ENCODE measurements around the gene RNASE2. TPM values are rescaled to one million over a fixed set of nuclear protein-coding genes. Genes with fewer than 3 reads are reported as not detected.
A peak's percentile ranks its signal among the peaks of the same experiment; 100 is the strongest.

The RNASE2 gene
- total RNA-seq, 1 experiment from 2014 or later = not detected

DNA sequence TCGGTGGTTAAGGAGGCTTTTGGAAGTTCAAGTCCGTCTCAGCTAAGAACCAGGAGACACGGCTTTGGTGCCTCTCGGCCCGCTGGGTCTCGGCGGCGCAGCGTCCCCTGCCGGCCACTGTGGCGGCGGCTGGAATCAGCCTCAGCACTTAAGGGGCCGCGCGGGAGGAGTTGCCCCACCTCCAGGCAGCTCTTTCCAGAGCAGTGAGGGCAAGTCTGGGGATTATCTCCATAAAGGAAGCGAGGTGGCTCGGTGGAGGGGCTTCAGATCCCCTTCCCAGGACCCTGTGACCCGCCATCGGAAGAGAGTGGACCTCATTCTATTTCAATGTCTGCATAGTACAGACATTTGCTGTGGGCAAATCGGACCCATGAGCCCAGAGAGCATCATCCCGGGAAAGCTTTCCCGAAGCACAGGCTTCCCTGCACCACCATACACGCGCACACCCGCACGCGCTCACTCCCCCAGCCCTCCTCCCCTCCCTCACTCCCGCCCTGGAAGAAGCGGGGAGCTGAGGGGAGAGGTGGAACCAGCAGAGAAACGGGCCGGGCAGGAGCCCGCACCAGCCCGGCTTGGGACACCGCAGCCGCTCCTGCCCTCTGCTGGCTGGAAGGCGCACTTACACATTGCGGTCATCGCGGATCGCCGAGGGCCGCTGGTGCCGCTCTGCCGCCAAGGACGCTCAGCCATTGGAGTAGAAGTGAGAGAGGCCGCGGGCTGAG is 15.9 kb downstream of the RNASE2 start:
- ChIA-PET CTCF (interaction anchor here (0.5 to 2.0 kb wide), 25 partner anchors 8 to 555 kb away, joined by 3 to 21 read pairs (median 3); no protein-coding TSS in a partner anchor), POLR2A (ENCODE audit: low non-redundant PET) (interaction anchor here (0.5 to 0.6 kb wide), 3 partner anchors 10 to 285 kb away, joined by 4 to 8 read pairs (median 4); no protein-coding TSS in a partner anchor)
- peak; percentile 90 for DNase-seq (ENCODE audit: low spot score)
- Histone ChIP-seq H3K4me3 (ENCODE audit: low read depth, low read length, poor library complexity, severe bottlenecking) (peak overlapping the region; percentile 58), H3K9me3 (ENCODE audit: low read depth, low read length, poor library complexity, severe bottlenecking) (no peaks in the 10 kb centered on the region), H3K27me3 (replicated peaks; ENCODE audit: insufficient read depth, low read depth, low read length, poor library complexity) (no peaks in the 10 kb centered on the region), H3K27ac (ENCODE audit: low read depth, low read length, poor library complexity, severe bottlenecking) (no peak overlapping the region), H3K36me3 (ENCODE audit: insufficient read depth, low read length, poor library complexity, severe bottlenecking) (no peaks in the 10 kb centered on the region), H3K4me1 (ENCODE audit: insufficient read depth, low read length, poor library complexity, severe bottlenecking) (peaks cover 3% of the 10 kb centered on the region)
- intact Hi-C loops (cut with micrococcal nuclease; ENCODE audit: unreplicated experiment) = loop anchor here (1.0 to 5.0 kb wide), 4 partner anchors 99 to 338 kb away; no protein-coding TSS in a partner anchor
- no TSS peak for BruUV-seq (replicated peaks)
- TF ChIP-seq EZH2 (IDR thresholded peaks at IDR 0.05; ENCODE audit: borderline replicate concordance, low read depth, low read length, poor library complexity, severe bottlenecking) = no peak
- TF ChIP-seq, protein P1, sequence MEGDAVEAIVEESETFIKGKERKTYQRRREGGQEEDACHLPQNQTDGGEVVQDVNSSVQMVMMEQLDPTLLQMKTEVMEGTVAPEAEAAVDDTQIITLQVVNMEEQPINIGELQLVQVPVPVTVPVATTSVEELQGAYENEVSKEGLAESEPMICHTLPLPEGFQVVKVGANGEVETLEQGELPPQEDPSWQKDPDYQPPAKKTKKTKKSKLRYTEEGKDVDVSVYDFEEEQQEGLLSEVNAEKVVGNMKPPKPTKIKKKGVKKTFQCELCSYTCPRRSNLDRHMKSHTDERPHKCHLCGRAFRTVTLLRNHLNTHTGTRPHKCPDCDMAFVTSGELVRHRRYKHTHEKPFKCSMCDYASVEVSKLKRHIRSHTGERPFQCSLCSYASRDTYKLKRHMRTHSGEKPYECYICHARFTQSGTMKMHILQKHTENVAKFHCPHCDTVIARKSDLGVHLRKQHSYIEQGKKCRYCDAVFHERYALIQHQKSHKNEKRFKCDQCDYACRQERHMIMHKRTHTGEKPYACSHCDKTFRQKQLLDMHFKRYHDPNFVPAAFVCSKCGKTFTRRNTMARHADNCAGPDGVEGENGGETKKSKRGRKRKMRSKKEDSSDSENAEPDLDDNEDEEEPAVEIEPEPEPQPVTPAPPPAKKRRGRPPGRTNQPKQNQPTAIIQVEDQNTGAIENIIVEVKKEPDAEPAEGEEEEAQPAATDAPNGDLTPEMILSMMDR (conservative IDR thresholded peaks at IDR 0.05; ENCODE audit: low read depth, low read length) = peak; percentile 90

DNA sequence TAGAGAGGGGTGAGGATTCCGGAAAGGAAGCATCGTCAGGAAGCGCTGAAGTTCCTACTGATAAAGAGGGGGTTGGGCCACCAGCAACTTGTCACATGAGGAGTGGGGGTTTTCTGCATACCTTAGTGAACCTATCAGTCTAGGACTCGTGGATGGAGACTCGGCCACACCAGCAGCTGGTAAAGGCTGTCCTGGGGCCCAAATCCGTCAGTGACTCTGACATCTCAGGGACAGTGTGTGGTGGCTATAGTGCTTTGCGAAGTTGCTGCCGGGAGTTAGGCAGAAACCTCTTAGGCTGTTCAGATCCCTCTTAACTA is 16.4 kb downstream of the RNASE2 start:
- H3K9me3 ChIP-seq (ENCODE audit: low read depth, low read length, poor library complexity, severe bottlenecking) = no peaks in the 10 kb centered on the region
- no peak for TF ChIP-seq EZH2 (IDR thresholded peaks at IDR 0.05; ENCODE audit: borderline replicate concordance, low read depth, low read length, poor library complexity, severe bottlenecking)
- TF ChIP-seq, protein P1 (conservative IDR thresholded peaks at IDR 0.05; ENCODE audit: low read depth, low read length) = no peak
- H3K4me3 ChIP-seq (ENCODE audit: low read depth, low read length, poor library complexity, severe bottlenecking) = peak overlapping the region; percentile 58

DNA sequence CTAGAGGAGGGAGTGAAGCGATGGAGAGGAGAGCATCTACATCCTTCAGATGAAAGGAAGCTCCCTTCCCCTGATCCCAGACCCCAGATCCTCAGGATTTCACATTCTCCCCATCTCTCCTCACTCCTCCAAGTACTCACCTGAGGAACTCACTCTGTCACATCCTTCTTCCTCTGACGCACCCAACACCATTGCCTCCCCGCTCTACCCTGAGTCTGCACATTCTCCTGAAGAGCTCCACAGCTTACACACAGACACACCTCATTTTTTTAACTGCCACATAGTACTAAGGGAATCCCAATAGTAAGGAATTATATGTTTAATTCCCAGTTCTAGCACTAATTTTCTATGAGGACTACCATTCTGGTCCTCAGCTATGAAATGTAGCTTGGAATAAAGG is 18.2 kb downstream of the RNASE2 start:
- no TSS peak for BruUV-seq (replicated peaks)
- Histone ChIP-seq H3K36me3 (ENCODE audit: insufficient read depth, low read length, poor library complexity, severe bottlenecking) (no peaks in the 10 kb centered on the region), H3K27ac (ENCODE audit: low read depth, low read length, poor library complexity, severe bottlenecking) (no peak overlapping the region), H3K27me3 (replicated peaks; ENCODE audit: insufficient read depth, low read depth, low read length, poor library complexity) (no peaks in the 10 kb centered on the region), H3K4me3 (ENCODE audit: low read depth, low read length, poor library complexity, severe bottlenecking) (no peak overlapping the region), H3K4me1 (ENCODE audit: insufficient read depth, low read length, poor library complexity, severe bottlenecking) (peaks cover 3% of the 10 kb centered on the region), H3K9me3 (ENCODE audit: low read depth, low read length, poor library complexity, severe bottlenecking) (no peaks in the 10 kb centered on the region)
- POLR2A ChIA-PET (ENCODE audit: low non-redundant PET) = no interaction called here
- DNase-seq (ENCODE audit: low spot score) = no peak
- intact Hi-C loops (cut with micrococcal nuclease; ENCODE audit: unreplicated experiment) = loop anchor here (5.0 kb wide), 1 partner anchor 101 kb away; no protein-coding TSS in a partner anchor
- CTCF ChIA-PET = no interaction called here
- TF ChIP-seq, protein P1 (conservative IDR thresholded peaks at IDR 0.05; ENCODE audit: low read depth, low read length) = no peak
- TF ChIP-seq EZH2 (IDR thresholded peaks at IDR 0.05; ENCODE audit: borderline replicate concordance, low read depth, low read length, poor library complexity, severe bottlenecking) = no peak

More for the DNA sequence above, 16.4 kb downstream of the RNASE2 start:
- no peaks in the 10 kb centered on the region for H3K36me3 ChIP-seq (ENCODE audit: insufficient read depth, low read length, poor library complexity, severe bottlenecking)
- no peak overlapping the region for H3K27ac ChIP-seq (ENCODE audit: low read depth, low read length, poor library complexity, severe bottlenecking)
- H3K27me3 ChIP-seq (replicated peaks; ENCODE audit: insufficient read depth, low read depth, low read length, poor library complexity) = no peaks in the 10 kb centered on the region
- intact Hi-C loops (cut with micrococcal nuclease; ENCODE audit: unreplicated experiment) = loop anchor here (1.0 to 5.0 kb wide), 4 partner anchors 99 to 339 kb away; no protein-coding TSS in a partner anchor
- DNase-seq (ENCODE audit: low spot score) = no peak
- POLR2A ChIA-PET (ENCODE audit: low non-redundant PET) = no interaction called here
- H3K4me1 ChIP-seq (ENCODE audit: insufficient read depth, low read length, poor library complexity, severe bottlenecking) = peaks cover 3% of the 10 kb centered on the region
- no TSS peak for BruUV-seq (replicated peaks)
- CTCF ChIA-PET = interaction anchor here (0.5 to 2.0 kb wide), 11 partner anchors 9 to 290 kb away, joined by 3 to 21 read pairs (median 6); no protein-coding TSS in a partner anchor

All from A673 (cell line).